SK-N-SH (cell line): ENCODE data around the gene TNFRSF18. TPM values are rescaled to one million over a fixed set of nuclear protein-coding genes. Genes with fewer than 3 reads are reported as not detected.

Experiments used
- CTCF ChIA-PET: fragments of 300-600, 350-600 bp; formaldehyde crosslinking; extraction: SDS; loops from one replicate; lab custom pipeline; 2021; lab: Yijun Ruan, JAX
- POLR2A ChIA-PET: fragments of 350-600 bp; sonication (Branson Sonifier 250); formaldehyde crosslinking; extraction: SDS; loops from one replicate; lab custom pipeline; 2020; ENCODE audit warnings: antibody characterized with exemption, inconsistent platforms; lab: Yijun Ruan, JAX
- DNase-seq: peaks from one replicate; pipeline ENCODE4 v3.0.0; 2012
- H2AFZ ChIP-seq: fragments of 200-600 bp; sonication (generic); 2 replicates; pipeline ENCODE4 v1.8.1; 2016; ENCODE audit warnings: antibody characterized with exemption, mild to moderate bottlenecking, low read depth
- H3F3A ChIP-seq: fragments of 200-600 bp; sonication (generic); replicated peaks from 2 replicates; pipeline ENCODE3; 2016; ENCODE audit warnings: antibody characterized with exemption, mild to moderate bottlenecking; ENCODE audit not compliant: insufficient read depth
- H3K27ac ChIP-seq, 2 experiments: fragments of 200-500 bp in 1 of 2; fragments of 200-600 bp in 1 of 2; sonication (Bioruptor generic) in 1 of 2; sonication (generic), shearing (Covaris generic) in 1 of 2; 2 replicates each; pipeline versions ENCODE4 v1.5.1 to v1.6.1; 2014 to 2016; ENCODE audit warnings: low read depth in 2 of 2, inconsistent platforms in 1 of 2, low read length in 1 of 2, mild to moderate bottlenecking in 1 of 2, mixed read lengths in 1 of 2
- H3K27me3 ChIP-seq: fragments of 200-600 bp; sonication (generic), shearing (Covaris generic); 2 replicates; pipeline ENCODE4 v1.6.1; 2016; ENCODE audit warnings: mixed run types; ENCODE audit not compliant: insufficient read depth
- H3K36me3 ChIP-seq, 2 experiments: fragments of 200-500 bp in 1 of 2; fragments of 200-600 bp in 1 of 2; sonication (Bioruptor generic) in 1 of 2; sonication (generic) in 1 of 2; replicated peaks in 1 of 2; 2 replicates each; pipeline versions ENCODE3 to v1.5.1; 2014 to 2016; ENCODE audit warnings: low read length in 1 of 2, mild to moderate bottlenecking in 1 of 2; ENCODE audit not compliant: insufficient read depth in 2 of 2, control insufficient read depth in 1 of 2
- H3K4me1 ChIP-seq, 2 experiments: fragments of 200-500 bp in 1 of 2; fragments of 200-600 bp in 1 of 2; sonication (Bioruptor generic) in 1 of 2; sonication (generic), shearing (Covaris generic) in 1 of 2; 2 replicates each; pipeline versions ENCODE4 v1.5.1 to v1.6.1; 2014 to 2016; ENCODE audit warnings: low read depth in 1 of 2, low read length in 1 of 2, mixed run types in 1 of 2; ENCODE audit not compliant: insufficient read depth in 2 of 2, control insufficient read depth in 1 of 2
- H3K4me2 ChIP-seq: fragments of 200-600 bp; sonication (generic), shearing (Covaris generic); 2 replicates; pipeline ENCODE4 v1.6.1; 2017; ENCODE audit warnings: mixed run types
- H3K4me3 ChIP-seq, 2 experiments: fragments of 200-500 bp in 1 of 2; fragments of 200-600 bp in 1 of 2; sonication (Bioruptor generic) in 1 of 2; sonication (generic), shearing (Covaris generic) in 1 of 2; 2 replicates each; pipeline versions ENCODE4 v1.5.1 to v1.8.1; 2014 to 2016; ENCODE audit warnings: low read depth in 2 of 2, inconsistent platforms in 1 of 2, low read length in 1 of 2, mild to moderate bottlenecking in 1 of 2, mixed read lengths in 1 of 2, moderate library complexity in 1 of 2
- H3K79me2 ChIP-seq: fragments of 200-600 bp; sonication (generic); 2 replicates; pipeline ENCODE4 v1.8.1; 2017; ENCODE audit warnings: mild to moderate bottlenecking; ENCODE audit not compliant: insufficient read depth
- H3K9ac ChIP-seq: fragments of 200-600 bp; sonication (generic); 2 replicates; pipeline ENCODE4 v1.6.1; 2017; ENCODE audit warnings: mixed run types
- H3K9me2 ChIP-seq: fragments of 200-600 bp; sonication (generic); 2 replicates; pipeline ENCODE4 v1.6.1; 2017; ENCODE audit warnings: mixed run types
- H3K9me3 ChIP-seq: fragments of 200-600 bp; sonication (generic); 2 replicates; pipeline ENCODE4 v1.6.1; 2017; ENCODE audit warnings: mixed run types, mild to moderate bottlenecking, moderate library complexity
- H4K20me1 ChIP-seq: fragments of 200-600 bp; sonication (generic); 2 replicates; pipeline ENCODE4 v1.6.1; 2017; ENCODE audit warnings: mild to moderate bottlenecking, mixed run types; ENCODE audit not compliant: insufficient read depth
- CHD2 ChIP-seq: fragments of 150-350 bp; IDR thresholded peaks from 2 replicates; pipeline ENCODE4 v1.6.1; 2018; ENCODE audit warnings: low read length; ENCODE audit not compliant: partially characterized antibody
- ELF1 ChIP-seq: IDR thresholded peaks from 2 replicates; pipeline ENCODE4 v1.4.0; 2012
- FOSL2 ChIP-seq: IDR thresholded peaks from 2 replicates; pipeline ENCODE4 v1.4.0; 2012; ENCODE audit warnings: low read depth, mild to moderate bottlenecking, moderate library complexity, borderline replicate concordance
- FOXJ3 ChIP-seq: sonication (generic); formaldehyde crosslinking; IDR thresholded peaks from 2 replicates; pipeline ENCODE4 v1.5.1; 2020; ENCODE audit warnings: mild to moderate bottlenecking, missing genetic modification reagents
- FOXM1 ChIP-seq: IDR thresholded peaks from 2 replicates; pipeline ENCODE4 v1.4.0; 2012; ENCODE audit warnings: low read depth, mild to moderate bottlenecking
- GATA2 ChIP-seq: sonication (generic); formaldehyde crosslinking; IDR thresholded peaks from 2 replicates; pipeline ENCODE4 v1.5.0; 2020; ENCODE audit warnings: mild to moderate bottlenecking, missing genetic modification reagents
- MAX ChIP-seq: IDR thresholded peaks from 2 replicates; pipeline ENCODE4 v1.4.0; 2012; ENCODE audit warnings: low read depth
- MEF2A ChIP-seq: IDR thresholded peaks from 2 replicates; pipeline ENCODE4 v1.4.0; 2012; ENCODE audit warnings: low read depth, borderline replicate concordance
- NRF1 ChIP-seq: IDR thresholded peaks from 2 replicates; pipeline ENCODE4 v1.6.1; 2012; ENCODE audit warnings: low read depth, mild to moderate bottlenecking, low read length
- RAD21 ChIP-seq: IDR thresholded peaks from 2 replicates; pipeline ENCODE4 v1.6.1; 2012; ENCODE audit warnings: mild to moderate bottlenecking, low read length
- RCOR1 ChIP-seq: fragments of 150-350 bp; IDR thresholded peaks from 2 replicates; pipeline ENCODE4 v1.6.1; 2017; ENCODE audit warnings: antibody characterized with exemption, low read length
- REST ChIP-seq: IDR thresholded peaks from 2 replicates; pipeline ENCODE4 v1.6.1; 2012; ENCODE audit warnings: mild to moderate bottlenecking, low read depth, low read length, moderate library complexity
- RFX5 ChIP-seq: IDR thresholded peaks from 2 replicates; pipeline ENCODE4 v1.6.1; 2012; ENCODE audit warnings: mild to moderate bottlenecking, improper control_type of control experiment, low read length
- TCF12 ChIP-seq: IDR thresholded peaks from 2 replicates; pipeline ENCODE4 v1.4.0; 2012
- TEAD4 ChIP-seq: IDR thresholded peaks from 2 replicates; pipeline ENCODE4 v1.4.0; 2012; ENCODE audit warnings: mild to moderate bottlenecking, borderline replicate concordance; ENCODE audit not compliant: insufficient read depth
- USF2 ChIP-seq: fragments of 150-350 bp; IDR thresholded peaks from 2 replicates; pipeline ENCODE4 v1.6.1; 2017; ENCODE audit warnings: antibody characterized with exemption, low read length, low read depth, borderline replicate concordance
- YY1 ChIP-seq: IDR thresholded peaks from 2 replicates; pipeline ENCODE4 v1.4.0; 2012; ENCODE audit warnings: low read depth, mild to moderate bottlenecking
- ZBTB33 ChIP-seq: IDR thresholded peaks from 2 replicates; pipeline ENCODE4 v1.4.0; 2012; ENCODE audit warnings: low read depth, borderline replicate concordance
- WGBS: methylation state at CpG from one replicate; pipeline ENCODE4 v1.1.6; 2017; ENCODE audit warnings: low lambda C conversion rate; 5-methylcytosine and 5-hydroxymethylcytosine counted together
- polyA plus RNA-seq, 3 experiments: library from polyadenylated mRNA; depleted of rRNA; stranded (reverse); fragments of >200 nt; gene quantifications; 2 replicates each; pipeline ENCODE4 v1.2.3, GENCODE V29; 2012

The TNFRSF18 gene
- polyA plus RNA-seq, 1 of the 3 experiments (the other 2 are of a cell fraction) = 0.05 TPM

GRCh38 chr1:1226566-1227362, 20.4 kb upstream of the TNFRSF18 start:
- H3K4me3 ChIP-seq = no peak overlapping the region
- no peak overlapping the region for H3K9ac ChIP-seq
- H3K9me3 ChIP-seq = no peaks in the 10 kb centered on the region
- ChIA-PET POLR2A (no interaction called here), CTCF (interaction anchor here (1.2 to 7.4 kb wide), 2 partner anchors 104 to 244 kb away, joined by 3 to 37 read pairs; no protein-coding TSS in a partner anchor)
- H3K4me2 ChIP-seq = no peak overlapping the region
- H2AFZ ChIP-seq = no peak overlapping the region
- WGBS = 95% methylated on average over 19 of the region's 44 CpGs
- DNase-seq = no peak
- peaks cover 49% of the 10 kb centered on the region for H3K79me2 ChIP-seq
- H3K4me1 ChIP-seq = peaks cover 0 to 5% of the 10 kb centered on the region in 2 experiments; a peak in 1 of 4 replicates
- peaks cover 13% of the 10 kb centered on the region; the same call in 1 of the 2 replicates for H4K20me1 ChIP-seq
- TF ChIP-seq RFX5 = no peak
- TF ChIP-seq CHD2 = no peak
- TF ChIP-seq MAX = no peak
- no peak for TF ChIP-seq TCF12
- TF ChIP-seq ZBTB33 = no peak
- TF ChIP-seq RAD21 = no peak
- no peaks in the 10 kb centered on the region for H3K9me2 ChIP-seq
- H3K27me3 ChIP-seq = no peaks in the 10 kb centered on the region
- peaks cover 0 to 33% of the 10 kb centered on the region in 2 experiments for H3K36me3 ChIP-seq
- peaks cover 7% of the 10 kb centered on the region for H3F3A ChIP-seq
- H3K27ac ChIP-seq = no peak overlapping the region

GRCh38 chr1:1225913-1226312, 19.5 kb upstream of the TNFRSF18 start:
- peaks cover 44% of the 10 kb centered on the region for H3K79me2 ChIP-seq
- no peak overlapping the region for H3K4me3 ChIP-seq
- no peak overlapping the region for H3K9ac ChIP-seq
- no peaks in the 10 kb centered on the region for H3K27me3 ChIP-seq
- no peak overlapping the region for H3K27ac ChIP-seq
- no peak overlapping the region for H2AFZ ChIP-seq
- ChIA-PET CTCF (interaction anchor here (1.2 to 7.4 kb wide), 2 partner anchors 104 to 243 kb away, joined by 3 to 37 read pairs; no protein-coding TSS in a partner anchor), POLR2A (no interaction called here)
- H3K4me1 ChIP-seq = peaks cover 0 to 5% of the 10 kb centered on the region in 2 experiments; a peak in 1 of 4 replicates
- H3F3A ChIP-seq = peaks cover 2% of the 10 kb centered on the region
- H3K9me3 ChIP-seq = no peaks in the 10 kb centered on the region
- no peak for DNase-seq
- WGBS = 95% methylated on average over 9 of the region's 18 CpGs
- H3K9me2 ChIP-seq = no peaks in the 10 kb centered on the region
- peaks cover 0 to 38% of the 10 kb centered on the region in 2 experiments for H3K36me3 ChIP-seq
- peaks cover 13% of the 10 kb centered on the region; the same call in 1 of the 2 replicates for H4K20me1 ChIP-seq
- no peak overlapping the region for H3K4me2 ChIP-seq
- TF ChIP-seq RCOR1 = no peak
- TF ChIP-seq FOXJ3 (CRISPR knock-in tag) = no peak
- no peak for TF ChIP-seq REST
- TF ChIP-seq YY1 = no peak
- TF ChIP-seq USF2 = no peak
- no peak for TF ChIP-seq FOXM1
- TF ChIP-seq TEAD4 = no peak
- no peak for TF ChIP-seq NRF1
- TF ChIP-seq GATA2 (CRISPR knock-in tag) = no peak
- no peak for TF ChIP-seq RAD21
- TF ChIP-seq MEF2A = no peak
- TF ChIP-seq FOSL2 = no peak
- TF ChIP-seq MAX = no peak
- no peak for TF ChIP-seq ELF1
